Keratinocyte (primary cell): ENCODE data around the gene SPOCK1. TPM values are rescaled to one million over a fixed set of nuclear protein-coding genes. Genes with fewer than 3 reads are reported as not detected.

Experiments
- DNase-seq: peaks from one replicate; pipeline ENCODE4 v3.0.0-alpha.2; 2011; ENCODE audit warnings: low read depth, missing footprints, low spot score
- FAIRE-seq: peaks from 2 replicates; lab custom pipeline; 2011; peaks lifted over from hg19 to GRCh38; lab: Jason Lieb, UNC
- H2AFZ ChIP-seq: 2 replicates; pipeline ENCODE4 v1.6.0; 2012; ENCODE audit warnings: low read length, control low read depth, inconsistent platforms; ENCODE audit not compliant: control insufficient read depth
- H3K27ac ChIP-seq: 2 replicates; pipeline ENCODE4 v1.5.1; 2011; ENCODE audit warnings: low read length; ENCODE audit not compliant: control insufficient read depth, insufficient read depth
- H3K27me3 ChIP-seq: 3 replicates; pipeline ENCODE4 v1.6.0; 2011; ENCODE audit warnings: low read length; ENCODE audit not compliant: control insufficient read depth, insufficient read depth; ENCODE audit errors: extremely low read depth
- H3K36me3 ChIP-seq, 2 experiments: 2 replicates in 1 of 2; 3 replicates in 1 of 2; pipeline ENCODE4 v1.5.1; 2011; ENCODE audit warnings: low read length in 2 of 2, mild to moderate bottlenecking in 1 of 2; ENCODE audit not compliant: control insufficient read depth in 2 of 2, insufficient read depth in 2 of 2; ENCODE audit errors: extremely low read depth in 1 of 2
- H3K4me1 ChIP-seq: 3 replicates; pipeline ENCODE4 v1.5.1; 2011; ENCODE audit warnings: low read length; ENCODE audit not compliant: control insufficient read depth, insufficient read depth; ENCODE audit errors: extremely low read depth
- H3K4me2 ChIP-seq: 3 replicates; pipeline ENCODE4 v1.6.0; 2011; ENCODE audit warnings: low read depth, low read length; ENCODE audit not compliant: control insufficient read depth, insufficient read depth; ENCODE audit errors: extremely low read depth
- H3K4me3 ChIP-seq, 3 experiments: fragments of 200-600 bp in 1 of 3; sonication (generic) in 1 of 3; 2 replicates in 2 of 3; 3 replicates in 1 of 3; pipeline ENCODE4 v1.5.1; 2011 to 2016; ENCODE audit warnings: low read length in 3 of 3, mild to moderate bottlenecking in 3 of 3, control low read depth in 2 of 3, inconsistent platforms in 1 of 3, low read depth in 1 of 3, mixed read lengths in 1 of 3, mixed run types in 1 of 3, moderate library complexity in 1 of 3; ENCODE audit not compliant: control insufficient read depth in 2 of 3, insufficient read depth in 2 of 3; ENCODE audit errors: extremely low read depth in 1 of 3
- H3K79me2 ChIP-seq: 2 replicates; pipeline ENCODE4 v1.6.0; 2012; ENCODE audit warnings: low read length; ENCODE audit not compliant: control insufficient read depth, insufficient read depth
- H3K9ac ChIP-seq: 3 replicates; pipeline ENCODE4 v1.6.0; 2011; ENCODE audit warnings: low read length; ENCODE audit not compliant: control insufficient read depth, insufficient read depth; ENCODE audit errors: extremely low read depth
- H3K9me1 ChIP-seq: 3 replicates; pipeline ENCODE4 v1.6.0; 2011; ENCODE audit warnings: low read length; ENCODE audit not compliant: control insufficient read depth, insufficient read depth; ENCODE audit errors: extremely low read depth
- H3K9me3 ChIP-seq: 2 replicates; pipeline ENCODE4 v1.5.1; 2012; ENCODE audit warnings: low read depth, low read length; ENCODE audit not compliant: control insufficient read depth
- H4K20me1 ChIP-seq: 3 replicates; pipeline ENCODE4 v1.6.0; 2011; ENCODE audit warnings: low read length; ENCODE audit not compliant: control insufficient read depth, insufficient read depth; ENCODE audit errors: extremely low read depth
- CTCF ChIP-seq, 3 experiments: IDR thresholded peaks in 1 of 3; conservative IDR thresholded peaks in 1 of 3; optimal IDR thresholded peaks in 1 of 3; 2 replicates in 2 of 3; 3 replicates in 1 of 3; pipeline versions ENCODE3 to v1.5.1; 2011; ENCODE audit warnings: low read length in 3 of 3, mild to moderate bottlenecking in 3 of 3, moderate library complexity in 2 of 3, control low read depth in 1 of 3, inconsistent platforms in 1 of 3; ENCODE audit not compliant: insufficient read depth in 2 of 3; ENCODE audit errors: extremely low read depth in 1 of 3
- EZH2 ChIP-seq: IDR thresholded peaks from one replicate; pipeline ENCODE4 v1.6.1; 2012; ENCODE audit warnings: inconsistent platforms, mild to moderate bottlenecking, low read length, moderate library complexity
- dilution Hi-C: fragments of 300-500 bp; cut with MboI; formaldehyde crosslinking; loops from one replicate; pipeline ENCODE4 v1.7.0; 2020; ENCODE audit warnings: low sequenced_read_pairs; ENCODE audit not compliant: extremely low pct_ligation_motif_present
- polyA plus RNA-seq, 5 experiments: library from polyadenylated mRNA; depleted of rRNA in 3 of 5; stranded (reverse) in 3 of 5; stranded (forward) in 1 of 5; unstranded in 1 of 5; fragments of >200 nt; gene quantifications; 1 replicate in 1 of 5; 2 replicates in 3 of 5; 3 replicates in 1 of 5; pipeline versions ENCODE4 v1.2.1 to v1.2.3, GENCODE V29; 2011 to 2012; ENCODE audit warnings: missing spikeins in 2 of 5, low read depth in 1 of 5, low replicate concordance in 1 of 5

The SPOCK1 gene
- polyA plus RNA-seq, 1 donor (not counting 4 experiments of a cell fraction or from before 2014, with no cell fraction given), result 5.5 TPM

GRCh38 chr5:137442660-137443059, 56.5 kb downstream of the SPOCK1 start:
- H3K4me1 ChIP-seq, result no peaks in the 10 kb centered on the region
- dilution Hi-C loops, result no loop called here
- no peak overlapping the region for H3K27ac ChIP-seq
- no peaks in the 10 kb centered on the region for H3K36me3 ChIP-seq
- H2AFZ ChIP-seq, result no peak overlapping the region
- DNase-seq, result no peak
- H3K9me3 ChIP-seq, result no peaks in the 10 kb centered on the region
- no peak overlapping the region for H3K4me3 ChIP-seq
- H3K9me1 ChIP-seq, result no peaks in the 10 kb centered on the region
- no peaks in the 10 kb centered on the region for H4K20me1 ChIP-seq
- no peaks in the 10 kb centered on the region for H3K79me2 ChIP-seq
- H3K27me3 ChIP-seq, result no peaks in the 10 kb centered on the region
- no peak for FAIRE-seq
- no peak overlapping the region for H3K4me2 ChIP-seq
- TF ChIP-seq CTCF (optimal IDR thresholded peaks at IDR 0.05 in 1 of 3, IDR thresholded peaks at IDR 0.05 in 1 of 3, conservative IDR thresholded peaks at IDR 0.05 in 1 of 3; ENCODE audit: extremely low read depth in 1 of 3, insufficient read depth in 2 of 3, low read length in 3 of 3) (no peak), EZH2 (no peak)
- H3K9ac ChIP-seq, result no peak overlapping the region

GRCh38 chr5:137441476-137441875, 57.6 kb downstream of the SPOCK1 start:
- no peaks in the 10 kb centered on the region for H3K27me3 ChIP-seq
- no peaks in the 10 kb centered on the region for H3K9me1 ChIP-seq
- H3K4me3 ChIP-seq, result no peak overlapping the region
- H3K4me1 ChIP-seq, result no peaks in the 10 kb centered on the region
- no peak overlapping the region for H3K27ac ChIP-seq
- H3K9ac ChIP-seq, result no peak overlapping the region
- H2AFZ ChIP-seq, result no peak overlapping the region
- no peak for TF ChIP-seq CTCF (optimal IDR thresholded peaks at IDR 0.05 in 1 of 3, IDR thresholded peaks at IDR 0.05 in 1 of 3, conservative IDR thresholded peaks at IDR 0.05 in 1 of 3; ENCODE audit: extremely low read depth in 1 of 3, insufficient read depth in 2 of 3, low read length in 3 of 3)
- no peak for TF ChIP-seq EZH2
- no peaks in the 10 kb centered on the region for H3K9me3 ChIP-seq
- no peaks in the 10 kb centered on the region for H3K79me2 ChIP-seq
- H4K20me1 ChIP-seq, result no peaks in the 10 kb centered on the region
- DNase-seq, result no peak
- dilution Hi-C loops, result no loop called here
- H3K4me2 ChIP-seq, result no peak overlapping the region
- no peaks in the 10 kb centered on the region for H3K36me3 ChIP-seq
- no peak for FAIRE-seq
